ENCODE measurements around the gene GNG4. TPM values are rescaled to one million over a fixed set of nuclear protein-coding genes. Genes with fewer than 3 reads are reported as not detected.
A peak's percentile ranks its signal among the peaks of the same experiment; 100 is the strongest.

GNG4 gene
- total and polyA plus RNA-seq, 2 of the 4 experiments (the other 2 are of a cell fraction): 0.18 to 0.29 TPM

DNA sequence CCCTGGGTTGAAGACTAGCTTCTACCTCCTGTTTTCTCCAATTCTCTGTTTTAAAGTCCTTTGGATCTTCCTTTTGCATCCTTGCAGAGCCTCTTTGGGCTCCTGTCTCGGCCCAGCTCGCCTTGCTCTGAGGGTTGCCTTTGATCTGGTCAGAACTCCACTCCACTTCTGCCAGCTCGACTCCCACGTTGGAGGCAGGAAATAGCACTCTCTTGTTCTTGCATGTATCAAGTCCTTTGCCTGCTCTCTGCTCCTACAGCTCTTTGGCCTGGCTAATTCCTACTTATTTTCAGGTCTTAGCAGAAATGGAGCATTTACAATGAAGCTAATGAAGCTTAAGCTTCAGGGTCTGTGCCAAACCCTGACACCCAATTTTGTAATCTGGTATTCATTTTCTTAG, 124.3 kb downstream of the GNG4 start:
- H3K9ac ChIP-seq (ENCODE audit: low read depth, low read length): no peak overlapping the region
- no peak overlapping the region for H4K8ac ChIP-seq (ENCODE audit: low read depth in 2 of 2, low read length in 2 of 2)
- H4K91ac ChIP-seq (ENCODE audit: insufficient read depth, low read depth, low read length): no peak overlapping the region
- no peak overlapping the region for H3K4ac ChIP-seq (ENCODE audit: low read depth, low read length)
- H2BK5ac ChIP-seq (ENCODE audit: low read depth, low read length, poor library complexity, severe bottlenecking): no peak overlapping the region
- no peak overlapping the region for H2BK15ac ChIP-seq (ENCODE audit: low read depth, low read length)
- no peaks in the 10 kb centered on the region for H3K36me3 ChIP-seq (ENCODE audit: control insufficient read depth, insufficient read depth, low read length)
- BruUV-seq (replicated peaks): no TSS peak
- ATAC-seq (ENCODE audit: low read depth): no peak
- no peak overlapping the region for H4K5ac ChIP-seq (ENCODE audit: low read depth, low read length)
- H2AFZ ChIP-seq (replicated peaks; ENCODE audit: low read length, poor library complexity): no peak overlapping the region
- no peaks in the 10 kb centered on the region for H3K9me1 ChIP-seq (ENCODE audit: insufficient read depth, low read length)
- dilution Hi-C loops (cut with HindIII; ENCODE audit: low sequenced_read_pairs, unreplicated experiment): no loop called here
- POLR2A ChIA-PET (ENCODE audit: unreplicated experiment): no interaction called here
- in situ Hi-C loops (cut with MboI; ENCODE audit: low sequenced_read_pairs): no loop called here
- H4K20me1 ChIP-seq (ENCODE audit: insufficient read depth, low read length): no peaks in the 10 kb centered on the region
- H3K23ac ChIP-seq (ENCODE audit: low read depth, low read length): no peak overlapping the region
- no peak overlapping the region for H2AK9ac ChIP-seq (replicated peaks; ENCODE audit: low read depth, low read length, poor library complexity)
- no peak overlapping the region for H2BK20ac ChIP-seq (ENCODE audit: low read depth, low read length)
- H3K4me2 ChIP-seq (ENCODE audit: low read depth, low read length): no peak overlapping the region
- WGBS, 2 experiments (ENCODE audit: extremely low coverage in 2 of 2, insufficient read length in 1 of 2): 49% methylated on average over 3 of the region's 4 CpGs; no CpG with 5 or more reads in 1 of the 2 experiments
- H3K18ac ChIP-seq (ENCODE audit: low read depth, low read length): no peak overlapping the region
- peak; percentile 8 for DNase-seq
- H3K9me3 ChIP-seq (ENCODE audit: control insufficient read depth, insufficient read depth, low read length): no peaks in the 10 kb centered on the region
- no peak overlapping the region for H3K4me3 ChIP-seq (ENCODE audit: insufficient read depth, low read depth, low read length)
- H3K56ac ChIP-seq (ENCODE audit: extremely low read depth, insufficient read depth, low read length): no peak overlapping the region
- intact Hi-C loops (cut with micrococcal nuclease): no loop called here
- H3K79me1 ChIP-seq (ENCODE audit: low read depth in 1 of 2, low read length in 2 of 2): no peaks in the 10 kb centered on the region
- no peak overlapping the region for H2BK120ac ChIP-seq (ENCODE audit: low read depth, low read length)
- no peak overlapping the region for H3K27ac ChIP-seq (ENCODE audit: insufficient read depth, low read length)
- H2AK5ac ChIP-seq (ENCODE audit: low read depth, low read length): no peak overlapping the region
- no peaks in the 10 kb centered on the region for H3K4me1 ChIP-seq (ENCODE audit: control insufficient read depth, insufficient read depth, low read length)
- TF ChIP-seq, protein P1, sequence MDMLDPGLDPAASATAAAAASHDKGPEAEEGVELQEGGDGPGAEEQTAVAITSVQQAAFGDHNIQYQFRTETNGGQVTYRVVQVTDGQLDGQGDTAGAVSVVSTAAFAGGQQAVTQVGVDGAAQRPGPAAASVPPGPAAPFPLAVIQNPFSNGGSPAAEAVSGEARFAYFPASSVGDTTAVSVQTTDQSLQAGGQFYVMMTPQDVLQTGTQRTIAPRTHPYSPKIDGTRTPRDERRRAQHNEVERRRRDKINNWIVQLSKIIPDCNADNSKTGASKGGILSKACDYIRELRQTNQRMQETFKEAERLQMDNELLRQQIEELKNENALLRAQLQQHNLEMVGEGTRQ (IDR thresholded peaks at IDR 0.05; ENCODE audit: low read depth, low read length): no peak
- TF ChIP-seq RAD21 (IDR thresholded peaks at IDR 0.05; ENCODE audit: low read length): no peak
- no peak for TF ChIP-seq RFX5 (IDR thresholded peaks at IDR 0.05; ENCODE audit: low read depth, low read length)
- no peak for TF ChIP-seq FOS (IDR thresholded peaks at IDR 0.05; ENCODE audit: low read depth, low read length)
- no peak for TF ChIP-seq POLR2A (IDR thresholded peaks at IDR 0.05; ENCODE audit: low read depth, low read length)
- no peak for TF ChIP-seq BHLHE40 (IDR thresholded peaks at IDR 0.05; ENCODE audit: low read depth, low read length)
- TF ChIP-seq NFE2L2 (IDR thresholded peaks at IDR 0.05; ENCODE audit: low read depth, low read length): no peak
- no peak for TF ChIP-seq CHD1 (IDR thresholded peaks at IDR 0.05; ENCODE audit: low read depth, low read length)
- no peak for TF ChIP-seq CEBPB (IDR thresholded peaks at IDR 0.05; ENCODE audit: low read depth, low read length)
- TF ChIP-seq MXI1 (IDR thresholded peaks at IDR 0.05; ENCODE audit: borderline replicate concordance, low read depth, low read length): no peak
- no peak for TF ChIP-seq ELK1 (IDR thresholded peaks at IDR 0.05; ENCODE audit: borderline replicate concordance, low read depth, low read length)
- no peak overlapping the region for H3K14ac ChIP-seq (replicated peaks; ENCODE audit: low read depth, low read length)
- CTCF ChIA-PET: interaction anchor here (0.7 to 1.1 kb wide), 2 partner anchors 11 to 208 kb away, joined by 3 to 4 read pairs; no protein-coding TSS in a partner anchor
- H3K27me3 ChIP-seq (ENCODE audit: control insufficient read depth, insufficient read depth, low read length): no peaks in the 10 kb centered on the region
